SJSA1 (cell line): Measurements from ENCODE around the gene SLC19A3. TPM values are rescaled to one million over a fixed set of nuclear protein-coding genes. Genes with fewer than 3 reads are reported as not detected.
"Not testable (repeated sequence)": the region's sequence is repeated elsewhere in the genome, so short reads cannot be mapped to it uniquely, and the experiment has no call there.

Experiments
- DNase-seq, 2 experiments: peaks; one replicate each; pipeline ENCODE4 v3.0.0-alpha.2; 2015 to 2020; ENCODE audit warnings: low spot score in 2 of 2, low read depth in 1 of 2
- H3K27ac ChIP-seq: fragments of 250-450 bp; sonication (Bioruptor Pico); 2 replicates; pipeline ENCODE4 v1.5.1; 2020; ENCODE audit warnings: mild to moderate bottlenecking, moderate library complexity
- H3K27me3 ChIP-seq: fragments of 250-450 bp; sonication (Bioruptor Pico); replicated peaks from 2 replicates; pipeline ENCODE4 v1.5.1; 2020; ENCODE audit warnings: mild to moderate bottlenecking, moderate library complexity
- H3K36me3 ChIP-seq: fragments of 250-450 bp; sonication (Bioruptor Pico); 2 replicates; pipeline ENCODE4 v1.5.1; 2020; ENCODE audit warnings: mild to moderate bottlenecking
- H3K4me1 ChIP-seq: fragments of 250-450 bp; sonication (Bioruptor Pico); replicated peaks from 2 replicates; pipeline ENCODE4 v1.6.1; 2021; ENCODE audit warnings: mild to moderate bottlenecking
- H3K4me3 ChIP-seq: fragments of 250-450 bp; sonication (Bioruptor Pico); 2 replicates; pipeline ENCODE4 v1.5.1; 2020; ENCODE audit warnings: mild to moderate bottlenecking
- H3K9me3 ChIP-seq: fragments of 250-450 bp; sonication (Bioruptor Pico); replicated peaks from 2 replicates; pipeline ENCODE4 v1.5.1; 2020; ENCODE audit warnings: mild to moderate bottlenecking
- total RNA-seq: library from RNA; depleted of rRNA; stranded (reverse); fragments of >200 nt; shearing (Covaris generic); gene quantifications from 2 replicates; pipeline ENCODE4 v1.2.3, GENCODE V29; 2014

Gene SLC19A3
- total RNA-seq, 1 experiment from 2014 or later, result not detected

- not testable (repeated sequence) for H3K4me1 ChIP-seq, H3K27me3 ChIP-seq, H3K4me3 ChIP-seq, H3K9me3 ChIP-seq, H3K27ac ChIP-seq, DNase-seq, H3K36me3 ChIP-seq
Observed at GRCh38 chr2:227722821-227723220, 5.0 kb upstream of the SLC19A3 start.

DNA sequence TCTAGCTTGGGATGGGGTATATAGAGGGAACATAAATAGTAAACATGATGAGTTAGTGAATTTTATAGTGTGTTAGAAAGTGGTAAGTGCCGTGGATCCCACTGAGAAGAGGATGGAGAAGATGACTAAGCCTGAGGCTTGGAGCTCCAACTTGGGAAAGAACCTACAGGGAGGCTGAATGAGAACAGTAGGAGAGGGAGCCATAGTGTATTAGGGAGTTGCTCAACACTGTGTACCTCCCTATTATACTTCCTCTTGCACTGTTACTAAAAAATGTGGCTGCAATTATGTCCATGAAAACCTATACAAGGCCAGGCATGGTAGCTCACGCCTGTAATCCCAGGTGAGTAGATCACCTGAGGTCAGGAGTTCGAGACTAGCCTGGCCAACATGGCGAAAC lies 2.9 kb upstream of the SLC19A3 start:
- no peak overlapping the region for H3K4me3 ChIP-seq
- H3K4me1 ChIP-seq, result 0 out of 2 replicates have a peak, but pooled peaks cover 4% of the 10 kb centered on the region
- no peak overlapping the region for H3K27ac ChIP-seq
- DNase-seq, result no peak
- no peaks in the 10 kb centered on the region for H3K36me3 ChIP-seq
- H3K27me3 ChIP-seq, result peaks cover 8% of the 10 kb centered on the region; the same call in 1 of the 2 replicates
- no peaks in the 10 kb centered on the region; the same call in 1 of the 2 replicates for H3K9me3 ChIP-seq

GRCh38 chr2:227719641-227720040 lies 1.8 kb upstream of the SLC19A3 start:
- Histone ChIP-seq H3K4me3 (no peak overlapping the region), H3K4me1 (0 out of 2 replicates have a peak, but pooled peaks cover 4% of the 10 kb centered on the region), H3K27me3 (peaks cover 5% of the 10 kb centered on the region; the same call in 1 of the 2 replicates), H3K27ac (no peak overlapping the region), H3K36me3 (no peaks in the 10 kb centered on the region), H3K9me3 (no peaks in the 10 kb centered on the region; the same call in 1 of the 2 replicates)
- DNase-seq, result no peak

- Histone ChIP-seq H3K4me3 (no peak overlapping the region), H3K27me3 (peaks cover 5% of the 10 kb centered on the region; the same call in 1 of the 2 replicates), H3K9me3 (no peaks in the 10 kb centered on the region; the same call in 1 of the 2 replicates), H3K4me1 (0 out of 2 replicates have a peak, but pooled peaks cover 4% of the 10 kb centered on the region), H3K27ac (no peak overlapping the region), H3K36me3 (no peaks in the 10 kb centered on the region)
- no peak for DNase-seq
Observed at GRCh38 chr2:227716501-227716900, 1.3 kb downstream of the SLC19A3 start.

- H3K27ac ChIP-seq, result no peak overlapping the region
- no peaks in the 10 kb centered on the region; the same call in 1 of the 2 replicates for H3K9me3 ChIP-seq
- H3K27me3 ChIP-seq, result peaks cover 5% of the 10 kb centered on the region
- no peaks in the 10 kb centered on the region for H3K36me3 ChIP-seq
- no peak overlapping the region for H3K4me3 ChIP-seq
- 0 out of 2 replicates have a peak, but pooled peaks cover 4% of the 10 kb centered on the region for H3K4me1 ChIP-seq
- DNase-seq, result no peak
Observed at GRCh38 chr2:227713291-227713690, 4.5 kb downstream of the SLC19A3 start.

GRCh38 chr2:227710986-227711385 lies 6.8 kb downstream of the SLC19A3 start:
- no peaks in the 10 kb centered on the region for H3K4me1 ChIP-seq
- H3K4me3 ChIP-seq, result no peak overlapping the region

GRCh38 chr2:227707390-227707789 lies 10.4 kb downstream of the SLC19A3 start:
- DNase-seq, result no peak

More at GRCh38 chr2:227710986-227711385, 6.8 kb downstream of the SLC19A3 start:
- DNase-seq, result no peak
- Histone ChIP-seq H3K36me3 (no peaks in the 10 kb centered on the region), H3K27me3 (no peaks in the 10 kb centered on the region; the same call in 1 of the 2 replicates), H3K27ac (no peak overlapping the region), H3K9me3 (no peaks in the 10 kb centered on the region)

DNA sequence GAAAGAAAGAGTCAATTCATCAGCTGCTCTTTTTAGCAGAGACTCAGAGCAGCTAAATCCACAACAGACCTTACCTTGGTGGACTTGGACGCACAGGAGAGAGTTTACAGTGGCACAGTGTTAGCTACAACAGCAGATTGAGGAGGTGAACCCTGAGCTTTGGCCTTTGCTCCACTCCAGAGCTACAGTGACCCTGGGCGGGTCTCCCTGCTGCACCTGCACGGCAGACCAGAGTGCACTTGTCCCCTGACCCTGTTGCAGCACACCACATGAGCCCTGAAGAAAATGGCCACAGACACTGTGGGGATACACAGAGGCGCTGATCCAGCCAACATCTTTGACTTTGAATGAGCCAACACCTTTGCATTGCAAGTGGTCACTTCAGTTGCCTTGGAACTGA lies 11.0 kb downstream of the SLC19A3 start:
- H3K4me1 ChIP-seq, result no peaks in the 10 kb centered on the region
- H3K4me3 ChIP-seq, result no peak overlapping the region
- no peaks in the 10 kb centered on the region for H3K9me3 ChIP-seq
- peaks cover 7% of the 10 kb centered on the region for H3K27me3 ChIP-seq
- DNase-seq, result no peak
- no peaks in the 10 kb centered on the region for H3K36me3 ChIP-seq
- no peak overlapping the region for H3K27ac ChIP-seq

More at GRCh38 chr2:227707390-227707789, 10.4 kb downstream of the SLC19A3 start:
- Histone ChIP-seq H3K4me3 (no peak overlapping the region), H3K36me3 (no peaks in the 10 kb centered on the region), H3K27me3 (peaks cover 7% of the 10 kb centered on the region), H3K27ac (no peak overlapping the region), H3K9me3 (no peaks in the 10 kb centered on the region), H3K4me1 (no peaks in the 10 kb centered on the region)

GRCh38 chr2:227703961-227704360 lies 13.9 kb downstream of the SLC19A3 start:
- Histone ChIP-seq H3K27me3 (peaks cover 7% of the 10 kb centered on the region), H3K27ac (no peak overlapping the region), H3K9me3 (no peaks in the 10 kb centered on the region), H3K4me3 (no peak overlapping the region), H3K36me3 (no peaks in the 10 kb centered on the region), H3K4me1 (no peaks in the 10 kb centered on the region)
- DNase-seq, result no peak

DNA sequence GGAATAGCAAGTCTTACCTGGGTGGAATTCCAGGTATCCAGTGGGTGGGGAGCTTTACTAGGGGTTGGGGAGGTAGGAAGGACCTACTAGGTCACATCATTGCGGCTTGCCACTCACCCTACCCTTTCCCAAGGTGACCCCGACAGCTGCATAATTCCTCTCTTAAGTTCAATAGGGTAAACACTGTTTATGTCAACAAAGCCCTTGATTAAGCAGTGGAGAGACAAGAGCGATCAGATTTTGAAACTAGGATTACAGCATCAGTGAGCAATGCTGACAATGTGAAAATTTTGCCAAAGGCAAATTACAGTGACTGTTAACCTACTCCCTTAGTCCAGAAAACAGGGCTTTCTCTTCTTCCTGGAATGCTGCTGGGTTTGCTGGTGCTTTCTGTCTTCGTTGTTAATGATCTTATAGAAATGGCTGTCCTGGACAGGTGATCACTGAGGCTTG lies 14.5 kb downstream of the SLC19A3 start:
- H3K27me3 ChIP-seq, result peaks cover 7% of the 10 kb centered on the region; the same call in 1 of the 2 replicates
- H3K9me3 ChIP-seq, result no peaks in the 10 kb centered on the region
- H3K4me3 ChIP-seq, result no peak overlapping the region
- H3K36me3 ChIP-seq, result no peaks in the 10 kb centered on the region
- DNase-seq, result no peak
- H3K4me1 ChIP-seq, result no peaks in the 10 kb centered on the region
- no peak overlapping the region for H3K27ac ChIP-seq

DNA sequence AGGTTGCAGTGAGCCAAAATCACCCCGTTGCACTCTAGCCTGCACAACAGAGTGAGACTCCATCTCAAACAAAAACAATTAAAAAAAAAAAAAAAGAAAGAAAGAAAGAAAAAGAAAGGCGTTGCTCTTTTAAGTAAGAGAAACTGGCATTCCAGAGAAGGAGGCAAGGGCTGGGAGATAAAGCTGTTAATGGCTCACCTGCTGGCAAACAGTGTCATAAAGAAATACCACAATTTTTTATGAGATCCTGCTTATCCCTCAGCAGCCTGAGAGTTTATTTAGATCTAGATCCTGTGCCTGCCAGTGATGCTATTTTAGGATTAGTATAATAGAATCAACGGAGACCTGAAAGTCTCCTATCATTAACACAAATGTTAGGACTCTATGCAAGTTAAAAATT lies 16.3 kb downstream of the SLC19A3 start:
- Histone ChIP-seq H3K4me3 (no peak overlapping the region), H3K9me3 (no peaks in the 10 kb centered on the region), H3K27me3 (peaks cover 7% of the 10 kb centered on the region; the same call in 1 of the 2 replicates), H3K27ac (no peak overlapping the region), H3K36me3 (no peaks in the 10 kb centered on the region), H3K4me1 (no peaks in the 10 kb centered on the region)
- DNase-seq, result no peak

GRCh38 chr2:227696990-227697679 lies 20.7 kb downstream of the SLC19A3 start:
- H3K4me1 ChIP-seq, result no peaks in the 10 kb centered on the region
- no peaks in the 10 kb centered on the region for H3K27me3 ChIP-seq
- H3K9me3 ChIP-seq, result no peaks in the 10 kb centered on the region
- no peak overlapping the region for H3K4me3 ChIP-seq
- no peak overlapping the region for H3K27ac ChIP-seq
- no peaks in the 10 kb centered on the region for H3K36me3 ChIP-seq
- no peak for DNase-seq

GRCh38 chr2:227687189-227687588 lies 30.6 kb downstream of the SLC19A3 start:
- H3K27ac ChIP-seq, result no peak overlapping the region
- H3K9me3 ChIP-seq, result no peaks in the 10 kb centered on the region
- no peaks in the 10 kb centered on the region; the same call in 1 of the 2 replicates for H3K27me3 ChIP-seq
- no peak for DNase-seq
- no peak overlapping the region for H3K4me3 ChIP-seq
- H3K4me1 ChIP-seq, result no peaks in the 10 kb centered on the region
- no peaks in the 10 kb centered on the region for H3K36me3 ChIP-seq

GRCh38 chr2:227684258-227684657 lies 33.6 kb downstream of the SLC19A3 start:
- Histone ChIP-seq H3K36me3 (no peaks in the 10 kb centered on the region), H3K27ac (no peak overlapping the region), H3K4me3 (no peak overlapping the region), H3K4me1 (no peaks in the 10 kb centered on the region), H3K27me3 (no peaks in the 10 kb centered on the region; the same call in 1 of the 2 replicates), H3K9me3 (no peaks in the 10 kb centered on the region)
- no peak for DNase-seq
